K562 (cell line): ENCODE measurements around the gene OR5H6. TPM values are rescaled to one million over a fixed set of nuclear protein-coding genes. Genes with fewer than 3 reads are reported as not detected.

Source experiments
- ATAC-seq: fragments of 200-7000 bp; cut with Tn5 transposase; 3 replicates; pipeline ENCODE4 v1.9.1; 2020; ENCODE audit warnings: moderate library complexity
- BruUV-seq: library from RNA; stranded (reverse); fragments of 400-500 nt; replicated peaks from 2 replicates; lab custom pipeline; 2021; lab: Mats Ljungman, UMichigan
- CTCF ChIA-PET: fragments of 300-600 bp; formaldehyde crosslinking; extraction: SDS; loops from one replicate; lab custom pipeline; 2021; ENCODE audit warnings: low intra/inter-chr PET ratio; lab: Yijun Ruan, JAX
- POLR2A ChIA-PET: fragments of 300-600, 350-650 bp; sonication (Branson Sonifier 250); formaldehyde crosslinking; extraction: SDS; loops from one replicate; lab custom pipeline; 2021; ENCODE audit warnings: antibody characterized with exemption, inconsistent platforms; lab: Yijun Ruan, JAX
- DNase-seq, 4 experiments: peaks; one replicate each; pipeline versions ENCODE4 v3.0.0 to v3.0.0-alpha.2; 2011 to 2018; ENCODE audit warnings: low spot score in 3 of 4, mixed read lengths in 3 of 4; ENCODE audit errors: extremely low read depth in 1 of 4
- FAIRE-seq: peaks from 2 replicates; lab custom pipeline; 2011; peaks lifted over from hg19 to GRCh38; lab: Jason Lieb, UNC
- H2AFZ ChIP-seq: 2 replicates; pipeline ENCODE4 v1.6.0; 2011; ENCODE audit warnings: low read depth, low read length, control low read depth, inconsistent platforms
- H3K27ac ChIP-seq: fragments of 200-600 bp; 3 replicates; pipeline ENCODE4 v1.8.0; 2011; ENCODE audit warnings: low read depth, mild to moderate bottlenecking, control low read depth, inconsistent platforms, low read length, moderate library complexity, mixed read lengths; ENCODE audit errors: extremely low read depth
- H3K27me3 ChIP-seq, 2 experiments: fragments of 300-600 bp in 1 of 2; 2 replicates in 1 of 2; 3 replicates in 1 of 2; pipeline versions ENCODE4 v1.6.0 to v1.8.0; 2011; ENCODE audit warnings: inconsistent platforms in 2 of 2, low read length in 2 of 2, mild to moderate bottlenecking in 1 of 2, mixed read lengths in 1 of 2, moderate library complexity in 1 of 2; ENCODE audit not compliant: control insufficient read depth in 2 of 2, insufficient read depth in 2 of 2
- H3K36me3 ChIP-seq: fragments of 300-600 bp; 3 replicates; pipeline ENCODE4 v1.8.0; 2011; ENCODE audit warnings: mild to moderate bottlenecking, low read length, inconsistent platforms; ENCODE audit not compliant: control insufficient read depth, insufficient read depth
- H3K4me1 ChIP-seq, 2 experiments: fragments of 200-600 bp in 1 of 2; replicated peaks in 1 of 2; 2 replicates in 1 of 2; 3 replicates in 1 of 2; pipeline versions ENCODE4 v1.5.1 to v1.8.0; 2011; ENCODE audit warnings: inconsistent platforms in 2 of 2, low read length in 2 of 2, mild to moderate bottlenecking in 1 of 2, mixed read lengths in 1 of 2, moderate library complexity in 1 of 2; ENCODE audit not compliant: control insufficient read depth in 2 of 2, insufficient read depth in 2 of 2
- H3K4me2 ChIP-seq: 2 replicates; pipeline ENCODE4 v1.6.1; 2011; ENCODE audit warnings: low read length, control low read depth, inconsistent platforms, mixed read lengths; ENCODE audit not compliant: insufficient read depth
- H3K4me3 ChIP-seq: fragments of 200-600 bp; sonication (generic), shearing (Covaris generic); 2 replicates; pipeline ENCODE4 v1.5.1; 2016; ENCODE audit warnings: control low read depth, inconsistent platforms
- H3K79me2 ChIP-seq: fragments of 200-600 bp; 3 replicates; pipeline ENCODE4 v1.8.0; 2011; ENCODE audit warnings: low read length, inconsistent platforms; ENCODE audit not compliant: control insufficient read depth, insufficient read depth
- H3K9ac ChIP-seq, 2 experiments: 2 replicates each; pipeline versions ENCODE4 v1.6.0 to v1.6.1; 2011; ENCODE audit warnings: low read depth in 2 of 2, low read length in 2 of 2, control low read depth in 1 of 2, inconsistent platforms in 1 of 2, mild to moderate bottlenecking in 1 of 2, mixed read lengths in 1 of 2; ENCODE audit not compliant: insufficient read depth in 1 of 2
- H3K9me1 ChIP-seq: one replicate; pipeline ENCODE4 v1.6.0; 2011; ENCODE audit warnings: inconsistent platforms, mild to moderate bottlenecking, low read length, moderate library complexity; ENCODE audit not compliant: control insufficient read depth, insufficient read depth
- H3K9me3 ChIP-seq: replicated peaks from 2 replicates; pipeline ENCODE4 v1.5.1; 2011; ENCODE audit warnings: low read depth, low read length, inconsistent platforms; ENCODE audit not compliant: control insufficient read depth, insufficient read depth
- H4K20me1 ChIP-seq: replicated peaks from 2 replicates; pipeline ENCODE4 v1.6.1; 2011; ENCODE audit warnings: low read length, inconsistent platforms, mixed read lengths; ENCODE audit not compliant: control insufficient read depth, insufficient read depth
- ESRRA ChIP-seq: fragments of 450-650 bp; IDR thresholded peaks from 2 replicates; pipeline ENCODE4 v1.6.1; 2014; ENCODE audit warnings: low read depth, mild to moderate bottlenecking, moderate library complexity, borderline replicate concordance
- NR2C1 ChIP-seq, 2 experiments: fragments of 450-650 bp; IDR thresholded peaks; 2 replicates each; pipeline ENCODE4 v1.6.1; 2017; ENCODE audit warnings: mild to moderate bottlenecking in 2 of 2, antibody characterized with exemption in 1 of 2, inconsistent platforms in 1 of 2, missing compliant biosample characterization in 1 of 2, missing genetic modification characterization in 1 of 2
- SP2 ChIP-seq: IDR thresholded peaks from 2 replicates; pipeline ENCODE4 v1.6.1; 2011; ENCODE audit warnings: mild to moderate bottlenecking, low read depth, low read length, moderate library complexity; ENCODE audit not compliant: poor library complexity, severe bottlenecking; ENCODE audit errors: extremely low read depth
- ZBTB17 ChIP-seq: fragments of 450-650 bp; formaldehyde crosslinking; IDR thresholded peaks from 2 replicates; pipeline ENCODE4 v1.4.0; 2020; ENCODE audit warnings: mild to moderate bottlenecking
- ZNF165 ChIP-seq: fragments of 250-450 bp; sonication (Bioruptor Pico); IDR thresholded peaks from 2 replicates; pipeline ENCODE4 v1.4.0; 2020; ENCODE audit warnings: borderline replicate concordance
- ZNF445 ChIP-seq: fragments of 250-450 bp; sonication (Bioruptor Pico); IDR thresholded peaks from 2 replicates; pipeline ENCODE4 v1.4.0; 2020; ENCODE audit warnings: low read depth, mild to moderate bottlenecking, moderate library complexity
- WGBS: fragments of 100-300 bp; shearing (Covaris generic); methylation state at CpG from one replicate; pipeline ENCODE4 v1.1.6; 2016; ENCODE audit warnings: low coverage, mixed read lengths; ENCODE audit not compliant: insufficient coverage; ENCODE audit errors: missing lambda C conversion rate; 5-methylcytosine and 5-hydroxymethylcytosine counted together
- in situ Hi-C: fragments of 300-500 bp; cut with MboI; formaldehyde crosslinking; loops from 4 replicates; pipeline ENCODE4 v1.15.0; 2018; ENCODE audit warnings: inconsistent platforms, mixed read lengths
- intact Hi-C: fragments of 100-400 bp; cut with micrococcal nuclease; formaldehyde crosslinking; loops from 2 replicates; pipeline ENCODE4 v1.14.2; 2022
- polyA plus RNA-seq, 8 experiments: library from polyadenylated mRNA; depleted of rRNA in 4 of 8; stranded (reverse) in 5 of 8; unstranded in 3 of 8; fragments of >200 nt; fragmentation: Nextera tagmentation in 2 of 8; fragmentation: Illumina TruSeq in 1 of 8; extraction: Ambion mirVana in 2 of 8; extraction: Trizol in 1 of 8; gene quantifications; 2 replicates each; pipeline versions ENCODE4 v1.2.1 to v1.2.3, GENCODE V29; 2011 to 2014; ENCODE audit warnings: inconsistent platforms in 1 of 8, missing spikeins in 1 of 8
- total RNA-seq, 7 experiments: library from RNA; depleted of rRNA in 6 of 7; stranded (reverse); fragments of >200 nt in 6 of 7; fragmentation: Illumina TruSeq in 2 of 7; extraction: Trizol in 2 of 7; gene quantifications; 2 replicates each; pipeline versions ENCODE4 v1.2.1 to v1.2.3, GENCODE V29; 2011 to 2021; ENCODE audit warnings: low replicate concordance in 1 of 7
- TF ChIP-seq, protein P1 (sequence below), 2 experiments: IDR thresholded peaks; 2 replicates each; pipeline ENCODE4 v1.6.1; 2011; ENCODE audit warnings: borderline replicate concordance in 1 of 2, control low read depth in 1 of 2, low read depth in 1 of 2, low read length in 1 of 2, mild to moderate bottlenecking in 1 of 2, mixed read lengths in 1 of 2, moderate library complexity in 1 of 2; ENCODE audit not compliant: insufficient read depth in 1 of 2, insufficient read length in 1 of 2, poor library complexity in 1 of 2, severe bottlenecking in 1 of 2; ENCODE audit errors: extremely low read depth in 1 of 2
- TF ChIP-seq, protein P2 (sequence below): fragments of 200-800 bp; sonication (Bioruptor generic); IDR thresholded peaks from 2 replicates; pipeline ENCODE4 v1.6.1; 2017; ENCODE audit warnings: missing genetic modification characterization, missing compliant biosample characterization
- TF ChIP-seq, protein P3 (sequence below), 3 experiments: fragments of 200-800 bp in 1 of 3; fragments of 250-450 bp in 1 of 3; fragments of 450-650 bp in 1 of 3; sonication (Bioruptor Pico) in 1 of 3; sonication (Bioruptor generic) in 1 of 3; formaldehyde crosslinking in 1 of 3; IDR thresholded peaks; 2 replicates each; pipeline versions ENCODE4 v1.6.1 to v1.8.0; 2016 to 2022; ENCODE audit warnings: mild to moderate bottlenecking in 2 of 3, missing genetic modification characterization in 2 of 3, missing compliant biosample characterization in 1 of 3, moderate library complexity in 1 of 3

Gene OR5H6
- total and polyA plus RNA-seq, 9 of the 15 experiments (the other 6 are each of a cell fraction or from before 2014, with no cell fraction given) = 0.08 TPM; not detected in 8

DNA sequence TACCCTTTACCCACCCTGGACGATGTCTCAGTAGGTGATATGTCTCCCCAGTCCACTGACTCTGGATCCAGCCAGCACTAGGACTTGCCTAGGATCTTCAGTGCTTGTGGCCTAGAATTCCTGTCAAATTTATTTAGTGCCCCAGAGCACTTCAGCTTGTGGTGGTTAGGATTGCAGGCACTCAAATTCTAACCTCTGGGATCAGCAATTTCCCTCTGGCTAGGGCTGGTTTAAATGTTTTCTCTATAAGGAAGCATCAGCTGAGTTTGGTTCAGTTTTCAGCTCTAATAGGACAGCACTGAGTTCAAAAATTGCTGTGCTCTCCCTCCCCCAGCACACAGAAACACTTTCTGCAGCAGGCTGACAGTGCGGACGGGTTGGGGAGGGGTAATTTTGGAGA, 8.1 kb downstream of the OR5H6 start (continued):
- TF ChIP-seq SP2 (no peak), ZBTB17 (CRISPR knock-in tag) (no peak), NR2C1 (IDR thresholded peaks at IDR 0.05) (no peak), NR2C1 (tag; IDR thresholded peaks at IDR 0.05) (no peak), ZNF445 (CRISPR knock-in tag) (no peak)

DNA sequence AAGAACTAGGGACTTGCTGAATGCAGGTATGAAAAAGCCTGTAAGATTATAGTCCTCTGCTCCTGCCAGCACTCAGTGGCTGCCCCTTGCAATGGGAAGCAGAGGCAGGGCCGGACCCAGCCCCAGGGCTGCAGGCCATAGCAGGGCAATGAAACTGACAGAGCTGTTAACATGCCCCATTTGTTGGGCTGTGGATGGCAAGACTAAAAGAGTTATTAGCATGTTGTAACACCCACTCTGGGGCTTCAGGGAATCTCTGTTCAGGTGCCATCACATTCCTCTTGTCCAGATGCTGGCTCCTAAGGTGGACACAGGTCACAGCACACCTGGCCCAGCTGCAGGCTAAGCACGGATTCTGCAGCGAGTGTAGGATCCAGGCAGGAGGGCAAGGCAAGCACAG, 10.9 kb downstream of the OR5H6 start:
- WGBS = 0% methylated on average over 3 of the region's 3 CpGs
- Histone ChIP-seq H3K4me3 (no peak overlapping the region), H4K20me1 (no peaks in the 10 kb centered on the region), H2AFZ (no peak overlapping the region), H3K4me1 (no peaks in the 10 kb centered on the region), H3K9me1 (no peaks in the 10 kb centered on the region), H3K27ac (no peak overlapping the region), H3K79me2 (no peaks in the 10 kb centered on the region), H3K27me3 (no peaks in the 10 kb centered on the region), H3K9ac (no peak overlapping the region), H3K4me2 (no peak overlapping the region), H3K36me3 (no peaks in the 10 kb centered on the region), H3K9me3 (no peaks in the 10 kb centered on the region)
- intact Hi-C loops = no loop called here
- FAIRE-seq = no peak
- no peak for DNase-seq
- BruUV-seq = no TSS peak
- ATAC-seq = no peak
- in situ Hi-C loops = no loop called here
- ChIA-PET POLR2A (interaction anchor here (0.7 kb wide), 1 partner anchor 333 kb away, joined by 3 read pairs; no protein-coding TSS in a partner anchor), CTCF (no interaction called here)
- TF ChIP-seq, protein P1, sequence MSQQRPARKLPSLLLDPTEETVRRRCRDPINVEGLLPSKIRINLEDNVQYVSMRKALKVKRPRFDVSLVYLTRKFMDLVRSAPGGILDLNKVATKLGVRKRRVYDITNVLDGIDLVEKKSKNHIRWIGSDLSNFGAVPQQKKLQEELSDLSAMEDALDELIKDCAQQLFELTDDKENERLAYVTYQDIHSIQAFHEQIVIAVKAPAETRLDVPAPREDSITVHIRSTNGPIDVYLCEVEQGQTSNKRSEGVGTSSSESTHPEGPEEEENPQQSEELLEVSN (IDR thresholded peaks at IDR 0.05; ENCODE audit: borderline replicate concordance in 1 of 2, extremely low read depth in 1 of 2, insufficient read depth in 1 of 2, insufficient read length in 1 of 2, low read depth in 1 of 2, low read length in 1 of 2, poor library complexity in 1 of 2, severe bottlenecking in 1 of 2) = no peak
- TF ChIP-seq ZNF165 (CRISPR knock-in tag) (no peak), ESRRA (no peak)
- TF ChIP-seq, protein P2, sequence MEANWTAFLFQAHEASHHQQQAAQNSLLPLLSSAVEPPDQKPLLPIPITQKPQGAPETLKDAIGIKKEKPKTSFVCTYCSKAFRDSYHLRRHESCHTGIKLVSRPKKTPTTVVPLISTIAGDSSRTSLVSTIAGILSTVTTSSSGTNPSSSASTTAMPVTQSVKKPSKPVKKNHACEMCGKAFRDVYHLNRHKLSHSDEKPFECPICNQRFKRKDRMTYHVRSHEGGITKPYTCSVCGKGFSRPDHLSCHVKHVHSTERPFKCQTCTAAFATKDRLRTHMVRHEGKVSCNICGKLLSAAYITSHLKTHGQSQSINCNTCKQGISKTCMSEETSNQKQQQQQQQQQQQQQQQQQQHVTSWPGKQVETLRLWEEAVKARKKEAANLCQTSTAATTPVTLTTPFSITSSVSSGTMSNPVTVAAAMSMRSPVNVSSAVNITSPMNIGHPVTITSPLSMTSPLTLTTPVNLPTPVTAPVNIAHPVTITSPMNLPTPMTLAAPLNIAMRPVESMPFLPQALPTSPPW (CRISPR knock-in tag) = no peak
- TF ChIP-seq, protein P3, sequence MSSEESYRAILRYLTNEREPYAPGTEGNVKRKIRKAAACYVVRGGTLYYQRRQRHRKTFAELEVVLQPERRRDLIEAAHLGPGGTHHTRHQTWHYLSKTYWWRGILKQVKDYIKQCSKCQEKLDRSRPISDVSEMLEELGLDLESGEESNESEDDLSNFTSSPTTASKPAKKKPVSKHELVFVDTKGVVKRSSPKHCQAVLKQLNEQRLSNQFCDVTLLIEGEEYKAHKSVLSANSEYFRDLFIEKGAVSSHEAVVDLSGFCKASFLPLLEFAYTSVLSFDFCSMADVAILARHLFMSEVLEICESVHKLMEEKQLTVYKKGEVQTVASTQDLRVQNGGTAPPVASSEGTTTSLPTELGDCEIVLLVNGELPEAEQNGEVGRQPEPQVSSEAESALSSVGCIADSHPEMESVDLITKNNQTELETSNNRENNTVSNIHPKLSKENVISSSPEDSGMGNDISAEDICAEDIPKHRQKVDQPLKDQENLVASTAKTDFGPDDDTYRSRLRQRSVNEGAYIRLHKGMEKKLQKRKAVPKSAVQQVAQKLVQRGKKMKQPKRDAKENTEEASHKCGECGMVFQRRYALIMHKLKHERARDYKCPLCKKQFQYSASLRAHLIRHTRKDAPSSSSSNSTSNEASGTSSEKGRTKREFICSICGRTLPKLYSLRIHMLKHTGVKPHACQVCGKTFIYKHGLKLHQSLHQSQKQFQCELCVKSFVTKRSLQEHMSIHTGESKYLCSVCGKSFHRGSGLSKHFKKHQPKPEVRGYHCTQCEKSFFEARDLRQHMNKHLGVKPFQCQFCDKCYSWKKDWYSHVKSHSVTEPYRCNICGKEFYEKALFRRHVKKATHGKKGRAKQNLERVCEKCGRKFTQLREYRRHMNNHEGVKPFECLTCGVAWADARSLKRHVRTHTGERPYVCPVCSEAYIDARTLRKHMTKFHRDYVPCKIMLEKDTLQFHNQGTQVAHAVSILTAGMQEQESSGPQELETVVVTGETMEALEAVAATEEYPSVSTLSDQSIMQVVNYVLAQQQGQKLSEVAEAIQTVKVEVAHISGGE (CRISPR knock-in tag; IDR thresholded peaks at IDR 0.05) = no peak
